ENCODE results near the gene CST9L. TPM values are rescaled to one million over a fixed set of nuclear protein-coding genes. Genes with fewer than 3 reads are reported as not detected.

Gene CST9L
- total RNA-seq, result not detected
- long read RNA-seq, result 0 reads

- intact Hi-C loops (cut with DNase I), result no loop called here
- DNase-seq (ENCODE audit: missing footprints), result no peak
- no peak for ATAC-seq
Measured at GRCh38 chr20:23568320-23568970, at the start of gene CST9L. Gene CST9L, minus strand, starts transcription at chr20:23568484. Its CDS starts 34 bp downstream, at chr20:23568450.

GRCh38 chr20:23614163-23614562, 45.9 kb upstream of the CST9L start:
- ATAC-seq, result no peak
- DNase-seq (ENCODE audit: missing footprints), result peak; percentile 23
- intact Hi-C loops (cut with DNase I), result no loop called here

GRCh38 chr20:23613676-23614075, 45.4 kb upstream of the CST9L start:
- ATAC-seq (peak; percentile 80), DNase-seq (ENCODE audit: missing footprints) (peak; percentile 58)
- intact Hi-C loops (cut with DNase I), result no loop called here

GRCh38 chr20:23612396-23612795, 44.1 kb upstream of the CST9L start:
- ATAC-seq (no peak), DNase-seq (ENCODE audit: missing footprints) (no peak)
- intact Hi-C loops (cut with DNase I), result no loop called here

- DNase-seq (ENCODE audit: missing footprints) (no peak), ATAC-seq (no peak)
- intact Hi-C loops (cut with DNase I), result no loop called here
Measured at GRCh38 chr20:23609486-23610109, 41.3 kb upstream of the CST9L start.

GRCh38 chr20:23608251-23608846, 40.1 kb upstream of the CST9L start:
- DNase-seq (ENCODE audit: missing footprints) (no peak), ATAC-seq (no peak)
- intact Hi-C loops (cut with DNase I), result no loop called here

GRCh38 chr20:23607497-23608245, 39.4 kb upstream of the CST9L start:
- ATAC-seq (no peak), DNase-seq (ENCODE audit: missing footprints) (no peak)
- intact Hi-C loops (cut with DNase I), result loop anchor here (2.0 kb wide), 1 partner anchor 165 kb away; no protein-coding TSS in a partner anchor

GRCh38 chr20:23606652-23607049, 38.4 kb upstream of the CST9L start:
- intact Hi-C loops (cut with DNase I), result loop anchor here (2.0 kb wide), 1 partner anchor 164 kb away; no protein-coding TSS in a partner anchor
- DNase-seq (ENCODE audit: missing footprints) (peak; percentile 83), ATAC-seq (peak; percentile 85)

- no peak for DNase-seq (ENCODE audit: missing footprints)
- ATAC-seq, result no peak
- intact Hi-C loops (cut with DNase I), result loop anchor here (2.0 kb wide), 1 partner anchor 163 kb away; no protein-coding TSS in a partner anchor
Measured at GRCh38 chr20:23605867-23606651, 37.8 kb upstream of the CST9L start, which contains the start of gene CST9. Gene CST9, minus strand, starts transcription at chr20:23605917. Its CDS starts 53 bp downstream, at chr20:23605864.

GRCh38 chr20:23604306-23604705, 36.0 kb upstream of the CST9L start:
- ATAC-seq (no peak), DNase-seq (ENCODE audit: missing footprints) (no peak)
- intact Hi-C loops (cut with DNase I), result no loop called here

GRCh38 chr20:23603321-23603720, 35.0 kb upstream of the CST9L start:
- DNase-seq (ENCODE audit: missing footprints) (no peak), ATAC-seq (peak; percentile 44)
- intact Hi-C loops (cut with DNase I), result no loop called here

GRCh38 chr20:23602699-23603098, 34.4 kb upstream of the CST9L start:
- intact Hi-C loops (cut with DNase I), result no loop called here
- ATAC-seq (no peak), DNase-seq (ENCODE audit: missing footprints) (no peak)

- ATAC-seq (no peak), DNase-seq (ENCODE audit: missing footprints) (no peak)
- intact Hi-C loops (cut with DNase I), result no loop called here
Measured at GRCh38 chr20:23602241-23602640, 34.0 kb upstream of the CST9L start.

- intact Hi-C loops (cut with DNase I), result no loop called here
- no peak for DNase-seq (ENCODE audit: missing footprints)
- no peak for ATAC-seq
Measured at GRCh38 chr20:23601715-23602114, 33.4 kb upstream of the CST9L start.

- DNase-seq (ENCODE audit: missing footprints), result no peak
- intact Hi-C loops (cut with DNase I), result no loop called here
- ATAC-seq, result no peak
Measured at GRCh38 chr20:23598481-23598880, 30.2 kb upstream of the CST9L start.

- no peak for DNase-seq (ENCODE audit: missing footprints)
- ATAC-seq, result no peak
- intact Hi-C loops (cut with DNase I), result no loop called here
Measured at GRCh38 chr20:23596579-23597250, 28.4 kb upstream of the CST9L start.

- intact Hi-C loops (cut with DNase I), result no loop called here
- no peak for ATAC-seq
Measured at GRCh38 chr20:23595941-23596340, 27.7 kb upstream of the CST9L start.

More at GRCh38 chr20:23595941-23596340, 27.7 kb upstream of the CST9L start:
- DNase-seq (ENCODE audit: missing footprints), result no peak
